BLaER1 (cell line): Measurements from ENCODE around the gene SDCBP2.
A peak's percentile ranks its signal among the peaks of the same experiment; 100 is the strongest.

Experiments used
- H3K27ac ChIP-seq: shearing (Covaris generic); formaldehyde crosslinking; 2 replicates; pipeline ENCODE4 v1.8.1; 2022
- H3K27me3 ChIP-seq: shearing (Covaris generic); formaldehyde crosslinking; 2 replicates; pipeline ENCODE4 v1.8.1; 2022
- H3K36me3 ChIP-seq: shearing (Covaris generic); formaldehyde crosslinking; 2 replicates; pipeline ENCODE4 v1.8.1; 2022
- H3K4me1 ChIP-seq: shearing (Covaris generic); formaldehyde crosslinking; 2 replicates; pipeline ENCODE4 v1.8.1; 2022
- H3K4me2 ChIP-seq: shearing (Covaris generic); formaldehyde crosslinking; 2 replicates; pipeline ENCODE4 v1.8.1; 2022
- H3K4me3 ChIP-seq: shearing (Covaris generic); formaldehyde crosslinking; 2 replicates; pipeline ENCODE4 v1.8.1; 2022
- H3K9ac ChIP-seq: shearing (Covaris generic); formaldehyde crosslinking; 2 replicates; pipeline ENCODE4 v1.8.1; 2022
- H3K9me3 ChIP-seq: shearing (Covaris generic); formaldehyde crosslinking; 2 replicates; pipeline ENCODE4 v1.8.1; 2022
- H4K20me1 ChIP-seq: shearing (Covaris generic); formaldehyde crosslinking; 2 replicates; pipeline ENCODE4 v1.8.1; 2022
- Cebpa-rat ChIP-seq: shearing (Covaris generic); IDR thresholded peaks from 2 replicates; pipeline ENCODE4 v1.8.1; 2022

SDCBP2 gene

GRCh38 chr20:1293641-1294379 lies 35.1 kb downstream of the SDCBP2 start:
- Histone ChIP-seq H3K9me3 (no peaks in the 10 kb centered on the region), H4K20me1 (no peaks in the 10 kb centered on the region), H3K4me2 (no peak overlapping the region), H3K9ac (no peak overlapping the region), H3K27ac (no peak overlapping the region), H3K4me1 (no peaks in the 10 kb centered on the region), H3K4me3 (no peak overlapping the region), H3K27me3 (no peaks in the 10 kb centered on the region), H3K36me3 (no peaks in the 10 kb centered on the region)
- TF ChIP-seq Cebpa-rat = no peak

DNA sequence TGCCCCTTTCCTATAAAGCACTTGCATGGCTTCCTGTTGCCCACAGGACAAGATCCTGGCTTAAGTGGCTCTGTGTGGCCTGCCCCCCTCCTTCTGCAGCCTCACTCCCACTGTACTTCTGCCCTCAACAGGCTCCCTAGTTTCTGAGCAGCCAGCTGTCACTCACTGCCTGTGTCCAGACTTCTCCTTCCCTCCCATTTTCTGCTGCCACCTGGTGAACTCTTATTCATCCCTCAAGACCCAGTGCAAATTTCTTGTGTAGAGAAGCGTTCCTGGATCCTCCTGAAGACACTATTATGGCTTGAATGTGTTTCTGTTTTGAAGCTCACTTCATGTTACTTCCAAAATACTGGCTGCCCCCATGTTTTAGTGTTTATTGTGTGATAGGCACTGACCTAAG lies 36.3 kb downstream of the SDCBP2 start:
- Histone ChIP-seq H4K20me1 (no peaks in the 10 kb centered on the region), H3K4me2 (no peak overlapping the region), H3K27ac (no peak overlapping the region), H3K36me3 (no peaks in the 10 kb centered on the region), H3K4me1 (no peaks in the 10 kb centered on the region), H3K9me3 (no peaks in the 10 kb centered on the region), H3K4me3 (no peak overlapping the region), H3K9ac (no peak overlapping the region), H3K27me3 (no peaks in the 10 kb centered on the region)
- no peak for TF ChIP-seq Cebpa-rat

DNA sequence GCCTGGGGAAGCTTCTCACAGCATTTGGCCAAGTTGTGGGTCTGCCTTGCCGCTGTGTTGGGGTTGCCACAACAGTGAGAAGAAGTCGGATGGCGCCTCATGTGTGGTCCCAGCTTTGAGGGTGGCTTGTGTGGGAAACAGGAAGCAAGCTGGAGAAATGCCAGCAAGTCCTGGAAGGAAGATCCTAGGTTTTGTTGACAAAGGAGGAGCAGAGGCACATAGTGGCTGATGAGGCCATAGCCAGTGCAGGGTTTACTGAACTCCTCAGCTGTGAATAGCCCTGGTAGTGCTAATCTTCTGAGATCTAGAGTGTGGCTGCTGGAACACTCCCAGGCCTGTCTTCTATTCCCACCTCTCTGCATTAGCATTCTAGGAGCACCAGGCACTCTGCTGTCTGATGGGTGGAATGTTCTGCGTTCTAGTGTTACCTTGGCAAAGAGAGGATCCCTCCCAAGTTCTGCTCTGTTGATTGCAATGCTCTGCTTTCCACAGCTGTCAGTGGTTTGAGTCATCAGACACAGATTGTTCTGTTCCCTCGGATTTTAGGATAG lies 37.7 kb downstream of the SDCBP2 start:
- Histone ChIP-seq H3K27ac (no peak overlapping the region), H3K27me3 (no peaks in the 10 kb centered on the region), H4K20me1 (no peaks in the 10 kb centered on the region), H3K4me3 (no peak overlapping the region), H3K4me1 (peaks cover 5% of the 10 kb centered on the region), H3K9ac (no peak overlapping the region), H3K4me2 (no peak overlapping the region), H3K9me3 (no peaks in the 10 kb centered on the region), H3K36me3 (no peaks in the 10 kb centered on the region)
- no peak for TF ChIP-seq Cebpa-rat

- H3K4me3 ChIP-seq = no peak overlapping the region
- H3K9me3 ChIP-seq = no peaks in the 10 kb centered on the region
- H3K36me3 ChIP-seq = no peaks in the 10 kb centered on the region
- H3K9ac ChIP-seq = no peak overlapping the region
- no peak overlapping the region for H3K4me2 ChIP-seq
- no peak for TF ChIP-seq Cebpa-rat
- H3K27ac ChIP-seq = no peak overlapping the region
- H4K20me1 ChIP-seq = no peaks in the 10 kb centered on the region
- H3K27me3 ChIP-seq = no peaks in the 10 kb centered on the region
- peaks cover 7% of the 10 kb centered on the region for H3K4me1 ChIP-seq
Observed at GRCh38 chr20:1287787-1288569, 41.0 kb downstream of the SDCBP2 start.

DNA sequence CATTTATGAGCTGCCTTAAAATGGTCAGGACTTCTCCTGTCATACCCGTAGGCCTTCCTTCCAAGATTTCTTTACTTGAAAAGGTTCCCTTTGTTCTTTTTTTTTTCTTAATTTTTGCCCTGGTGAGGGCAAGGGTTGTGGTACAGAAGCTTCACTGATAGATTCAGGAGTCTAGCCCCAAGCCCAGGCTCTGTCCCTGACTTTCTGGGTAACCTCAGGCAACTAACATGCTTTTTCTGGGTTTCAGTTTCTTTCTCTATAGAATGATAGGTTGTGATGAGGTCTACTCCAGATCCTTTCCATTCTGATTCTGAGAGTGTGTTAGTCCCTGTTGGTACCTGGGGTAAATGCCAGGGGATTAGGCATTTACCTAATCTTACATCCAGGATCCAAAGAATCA lies 41.6 kb downstream of the SDCBP2 start:
- no peaks in the 10 kb centered on the region for H3K27me3 ChIP-seq
- H3K4me1 ChIP-seq = peaks cover 7% of the 10 kb centered on the region
- H3K9me3 ChIP-seq = no peaks in the 10 kb centered on the region
- no peak overlapping the region for H3K4me3 ChIP-seq
- TF ChIP-seq Cebpa-rat = no peak
- H3K9ac ChIP-seq = no peak overlapping the region
- H3K36me3 ChIP-seq = no peaks in the 10 kb centered on the region
- no peak overlapping the region for H3K27ac ChIP-seq
- H4K20me1 ChIP-seq = no peaks in the 10 kb centered on the region
- no peak overlapping the region for H3K4me2 ChIP-seq

DNA sequence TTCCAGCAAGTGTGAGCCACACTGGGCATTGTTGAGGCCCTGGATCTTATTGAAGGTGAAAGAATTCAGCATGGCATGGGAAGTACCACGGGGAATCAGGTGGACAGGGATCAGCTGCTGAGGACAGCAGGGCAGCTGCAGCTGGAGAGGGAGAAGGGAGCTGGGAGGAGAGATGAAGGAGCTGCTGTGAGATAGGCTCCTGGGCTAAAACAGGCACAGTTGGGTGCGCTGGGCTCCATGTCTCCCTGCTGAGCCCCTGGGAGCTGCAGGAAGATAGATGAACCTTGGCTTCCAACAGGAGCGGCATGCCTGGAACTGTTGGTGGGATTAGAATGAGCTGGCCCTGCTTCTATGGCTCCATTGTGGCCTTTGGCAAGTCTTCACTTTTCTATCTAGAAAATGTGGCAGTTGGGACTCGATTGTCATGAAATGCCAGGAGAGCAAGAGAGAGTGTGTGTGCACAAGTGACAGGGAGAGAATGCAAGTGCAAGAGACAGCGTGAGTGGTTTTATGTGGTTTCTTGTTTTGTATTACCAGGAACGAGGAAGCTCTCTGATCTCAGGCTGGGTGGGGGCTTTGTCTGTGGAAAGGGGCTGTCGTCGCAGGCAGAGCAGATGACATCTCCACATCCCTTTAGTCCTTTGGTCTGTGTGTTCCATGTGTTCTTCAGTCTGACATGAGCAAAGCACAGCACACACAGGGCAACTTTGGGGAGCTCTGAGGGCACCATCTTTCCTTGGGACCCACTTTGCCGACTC lies 42.5 kb downstream of the SDCBP2 start:
- TF ChIP-seq Cebpa-rat = no peak
- no peaks in the 10 kb centered on the region for H3K36me3 ChIP-seq
- H3K4me1 ChIP-seq = peaks cover 7% of the 10 kb centered on the region
- no peaks in the 10 kb centered on the region for H4K20me1 ChIP-seq
- peak overlapping the region; percentile 18 for H3K4me2 ChIP-seq
- no peak overlapping the region for H3K4me3 ChIP-seq
- H3K27me3 ChIP-seq = no peaks in the 10 kb centered on the region
- no peak overlapping the region for H3K9ac ChIP-seq
- no peaks in the 10 kb centered on the region for H3K9me3 ChIP-seq
- no peak overlapping the region for H3K27ac ChIP-seq

GRCh38 chr20:1283522-1284510 lies 45.1 kb downstream of the SDCBP2 start:
- Histone ChIP-seq H3K9me3 (no peaks in the 10 kb centered on the region), H3K4me3 (no peak overlapping the region), H3K36me3 (no peaks in the 10 kb centered on the region), H3K27ac (no peak overlapping the region), H3K4me1 (peaks cover 7% of the 10 kb centered on the region), H4K20me1 (no peaks in the 10 kb centered on the region), H3K27me3 (no peaks in the 10 kb centered on the region), H3K4me2 (no peak overlapping the region), H3K9ac (no peak overlapping the region)
- TF ChIP-seq Cebpa-rat = no peak

DNA sequence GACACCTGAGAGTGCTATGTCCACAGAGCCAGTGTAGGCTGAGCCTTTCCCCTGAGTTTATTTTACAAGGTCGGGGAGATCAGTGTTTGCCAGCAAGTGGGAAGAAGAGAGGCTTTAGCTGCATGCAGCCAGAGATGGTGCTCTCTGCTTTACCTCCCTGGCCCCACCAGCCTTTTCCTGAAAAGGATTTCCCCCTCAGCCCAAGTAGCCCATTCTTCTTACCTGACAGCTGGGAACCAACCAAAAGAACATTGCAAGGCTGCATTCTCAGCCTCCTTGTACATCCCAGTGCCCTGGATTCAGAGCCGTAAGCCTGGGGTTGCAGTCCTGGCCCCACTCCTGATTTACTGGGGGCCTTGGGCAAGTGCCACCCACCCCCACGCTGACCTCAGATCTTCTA lies 46.0 kb downstream of the SDCBP2 start:
- Histone ChIP-seq H3K4me3 (no peak overlapping the region), H3K9ac (no peak overlapping the region), H4K20me1 (no peaks in the 10 kb centered on the region)

More for the DNA sequence above, 46.0 kb downstream of the SDCBP2 start:
- Histone ChIP-seq H3K4me2 (no peak overlapping the region), H3K27ac (no peak overlapping the region), H3K9me3 (no peaks in the 10 kb centered on the region), H3K36me3 (no peaks in the 10 kb centered on the region), H3K4me1 (peaks cover 7% of the 10 kb centered on the region), H3K27me3 (no peaks in the 10 kb centered on the region)
- no peak for TF ChIP-seq Cebpa-rat
